Small intestine (tissue), 7 donors: Measurements from ENCODE around the gene FPGS. TPM values are rescaled to one million over a fixed set of nuclear protein-coding genes. Genes with fewer than 3 reads are reported as not detected.

Experiments
- DNase-seq, 2 donors: peaks; one replicate each; pipeline versions ENCODE4 v3.0.0 to v3.0.0-alpha.2; 2013
- FAIRE-seq: peaks from 2 replicates; lab custom pipeline; 2012; peaks lifted over from hg19 to GRCh38; lab: Jason Lieb, UNC
- H3K27ac ChIP-seq, 3 donors: one replicate each; pipeline ENCODE4 v1.5.1; 2013; ENCODE audit warnings: low read length in 2 of 3, mild to moderate bottlenecking in 2 of 3, control low read depth in 1 of 3, inconsistent platforms in 1 of 3, low read depth in 1 of 3, moderate library complexity in 1 of 3
- H3K27me3 ChIP-seq, 3 donors: one replicate each; pipeline ENCODE4 v1.6.1; 2013; ENCODE audit warnings: low read length in 3 of 3, inconsistent platforms in 1 of 3; ENCODE audit not compliant: control insufficient read depth in 3 of 3, insufficient read depth in 3 of 3
- H3K36me3 ChIP-seq, 3 donors: one replicate each; pipeline ENCODE4 v1.6.1; 2013; ENCODE audit warnings: low read length in 3 of 3, inconsistent platforms in 1 of 3, low read depth in 1 of 3, mild to moderate bottlenecking in 1 of 3, moderate library complexity in 1 of 3; ENCODE audit not compliant: control insufficient read depth in 3 of 3, insufficient read depth in 2 of 3
- H3K4me1 ChIP-seq, 3 donors: one replicate each; pipeline ENCODE4 v1.6.1; 2013; ENCODE audit warnings: low read length in 2 of 3, inconsistent platforms in 1 of 3, low read depth in 1 of 3, mild to moderate bottlenecking in 1 of 3, moderate library complexity in 1 of 3; ENCODE audit not compliant: control insufficient read depth in 3 of 3, insufficient read depth in 2 of 3
- H3K4me3 ChIP-seq, 3 donors: one replicate each; pipeline ENCODE4 v1.5.1; 2013; ENCODE audit warnings: low read length in 3 of 3, control low read depth in 1 of 3, inconsistent platforms in 1 of 3, low read depth in 1 of 3, mild to moderate bottlenecking in 1 of 3, moderate library complexity in 1 of 3
- H3K9me3 ChIP-seq, 2 donors: one replicate each; pipeline ENCODE4 v1.6.1; 2013; ENCODE audit warnings: low read depth in 1 of 2, low read length in 1 of 2; ENCODE audit not compliant: control insufficient read depth in 2 of 2, insufficient read depth in 1 of 2
- WGBS, 3 donors: extraction: QIAGEN DNeasy Blood & Tissue Kit; methylation state at CpG; one replicate each; pipeline ENCODE4 v1.1.7; 2013; 5-methylcytosine and 5-hydroxymethylcytosine counted together
- polyA plus RNA-seq, 4 donors: library from polyadenylated mRNA; stranded (reverse) in 3 of 4; unstranded in 1 of 4; fragments of 200-250 nt in 3 of 4; fragments of 120-200 nt in 1 of 4; gene quantifications; one replicate each; pipeline versions ENCODE4 v1.2.1 to v1.2.3, GENCODE V29; 2013
- donor health status: healthy with polysubstance abuse.
- donor health status: control.
- donor health status: control.
- donor health status: Bipolar disorder and iron deficiency.
- donor health status: healthy.

The FPGS gene
- polyA plus RNA-seq, 4 donors: 24.4 to 45.8 (median 30.6) TPM

DNA sequence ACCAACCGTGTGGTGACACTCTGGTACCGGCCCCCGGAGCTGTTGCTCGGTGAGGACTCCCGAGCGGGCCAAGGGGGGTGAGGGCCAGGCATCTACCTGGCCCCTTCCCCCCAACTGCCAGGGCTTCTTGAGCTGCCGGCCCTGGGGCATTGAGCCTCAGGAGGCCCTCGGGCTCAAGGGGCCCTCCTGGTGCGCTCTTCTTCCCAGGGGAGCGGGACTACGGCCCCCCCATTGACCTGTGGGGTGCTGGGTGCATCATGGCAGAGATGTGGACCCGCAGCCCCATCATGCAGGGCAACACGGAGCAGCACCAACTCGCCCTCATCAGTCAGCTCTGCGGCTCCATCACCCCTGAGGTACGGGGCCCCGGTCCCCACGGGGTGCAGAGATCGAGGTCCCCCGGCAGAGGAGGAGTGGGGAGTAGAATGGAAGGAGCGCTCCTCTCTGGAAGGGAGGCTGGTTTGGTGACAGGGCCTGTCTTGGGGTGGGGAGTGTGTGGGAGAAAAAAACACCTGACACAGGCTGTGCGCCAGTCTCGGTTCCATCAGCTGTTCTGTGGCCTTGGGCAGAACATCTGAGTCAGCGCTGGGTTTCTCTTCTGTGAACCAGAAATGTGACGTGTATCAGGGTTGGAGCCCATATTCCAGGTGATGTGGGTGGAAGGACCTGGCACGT, 14.2 kb upstream of the FPGS start:
- DNase-seq: no peak
- Histone ChIP-seq H3K4me3 (no peak overlapping the region), H3K27ac (no peak overlapping the region), H3K4me1 (peaks cover 0 to 15% (median 0%) of the 10 kb centered on the region in 3 donors), H3K9me3 (no peaks in the 10 kb centered on the region), H3K36me3 (peaks cover 26 to 59% (median 26%) of the 10 kb centered on the region in 3 donors), H3K27me3 (no peaks in the 10 kb centered on the region)
- FAIRE-seq: no peak
- WGBS, 3 donors: 88 to 91% (median 90%) methylated on average over 23 to 26 of the region's 26 CpGs

GRCh38 chr9:127789179-127789578, 13.5 kb upstream of the FPGS start:
- Histone ChIP-seq H3K9me3 (no peaks in the 10 kb centered on the region), H3K27ac (no peak overlapping the region), H3K27me3 (no peaks in the 10 kb centered on the region), H3K4me1 (peaks cover 0 to 15% (median 0%) of the 10 kb centered on the region in 3 donors), H3K36me3 (peaks cover 26 to 63% (median 26%) of the 10 kb centered on the region in 3 donors), H3K4me3 (no peak overlapping the region)
- FAIRE-seq (no peak), DNase-seq (no peak)
- WGBS, 3 donors: 86 to 89% (median 88%) methylated on average over 25 of the region's 25 CpGs

GRCh38 chr9:127790094-127790855, 12.4 kb upstream of the FPGS start:
- WGBS, 3 donors: 76 to 89% (median 79%) methylated on average over 9 of the region's 9 CpGs
- no peak for DNase-seq
- Histone ChIP-seq H3K4me3 (no peak overlapping the region), H3K9me3 (no peaks in the 10 kb centered on the region), H3K27ac (no peak overlapping the region), H3K27me3 (no peaks in the 10 kb centered on the region), H3K4me1 (peaks cover 0 to 7% (median 0%) of the 10 kb centered on the region in 3 donors), H3K36me3 (peaks cover 26 to 70% (median 26%) of the 10 kb centered on the region in 3 donors)
- FAIRE-seq: no peak

- Histone ChIP-seq H3K27me3 (no peaks in the 10 kb centered on the region), H3K36me3 (peaks cover 26 to 70% (median 26%) of the 10 kb centered on the region in 3 donors), H3K27ac (no peak overlapping the region), H3K4me3 (no peak overlapping the region), H3K4me1 (peaks cover 0 to 7% (median 2%) of the 10 kb centered on the region in 3 donors), H3K9me3 (no peaks in the 10 kb centered on the region)
- no peak for DNase-seq
- FAIRE-seq: no peak
- WGBS, 3 donors: 86 to 92% (median 87%) methylated on average over 4 of the region's 4 CpGs
These were observed 11.6 kb upstream of the FPGS start for GRCh38 chr9:127791085-127791484.

GRCh38 chr9:127792417-127793031, 10.2 kb upstream of the FPGS start:
- Histone ChIP-seq H3K27ac (no peak overlapping the region), H3K9me3 (no peaks in the 10 kb centered on the region), H3K4me3 (no peak overlapping the region), H3K27me3 (no peaks in the 10 kb centered on the region), H3K36me3 (peaks cover 22 to 66% (median 25%) of the 10 kb centered on the region in 3 donors), H3K4me1 (peaks cover 8 to 11% (median 9%) of the 10 kb centered on the region in 3 donors)
- 62 to 78% (median 70%) methylated on average over 7 of the region's 7 CpGs for WGBS, 3 donors
- DNase-seq (no peak), FAIRE-seq (no peak)

DNA sequence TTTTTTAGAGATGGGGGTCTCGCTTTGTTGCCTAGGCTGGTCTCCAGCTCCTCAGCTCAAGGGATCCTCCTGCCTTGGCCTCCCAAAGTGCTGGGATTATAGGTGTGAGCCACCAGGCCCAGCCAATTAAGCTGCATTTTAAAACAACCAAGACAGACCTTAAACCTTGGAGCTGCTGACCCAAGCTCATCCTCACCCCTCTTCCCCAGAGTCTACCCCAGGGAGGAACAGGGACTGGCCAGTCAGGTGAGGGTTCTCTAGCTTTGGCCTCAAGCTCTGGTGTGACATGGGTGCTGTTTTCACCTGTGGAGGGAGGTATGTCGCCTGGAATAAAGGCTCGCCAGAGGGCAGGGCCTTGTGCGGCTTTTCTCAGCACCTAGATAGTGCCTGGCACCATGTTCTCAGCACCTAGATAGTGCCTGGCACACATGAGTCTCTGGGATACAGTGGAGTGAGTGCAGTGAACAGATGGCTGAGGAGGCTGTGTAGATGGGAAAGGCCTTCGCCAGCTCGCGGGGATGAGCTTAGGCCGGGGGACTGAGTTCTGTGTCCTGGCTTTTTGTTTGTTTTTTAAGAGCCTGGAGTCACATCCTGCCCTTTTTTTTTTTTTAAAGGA, 9.5 kb upstream of the FPGS start:
- Histone ChIP-seq H3K36me3 (peaks cover 18 to 60% (median 22%) of the 10 kb centered on the region in 3 donors), H3K9me3 (no peaks in the 10 kb centered on the region), H3K27ac (peak overlapping the region in 2 of 3 donors; percentile 30 to 45), H3K4me1 (peaks cover 8 to 12% (median 11%) of the 10 kb centered on the region in 3 donors), H3K4me3 (no peak overlapping the region), H3K27me3 (no peaks in the 10 kb centered on the region)
- 56 to 79% (median 73%) methylated on average over 8 of the region's 8 CpGs for WGBS, 3 donors
- no peak for FAIRE-seq
- no peak for DNase-seq

GRCh38 chr9:127794001-127794791, 8.5 kb upstream of the FPGS start:
- Histone ChIP-seq H3K36me3 (peaks cover 10 to 50% (median 16%) of the 10 kb centered on the region in 3 donors), H3K9me3 (no peaks in the 10 kb centered on the region), H3K27me3 (no peaks in the 10 kb centered on the region), H3K4me1 (peaks cover 11 to 12% (median 12%) of the 10 kb centered on the region in 3 donors), H3K4me3 (no peak overlapping the region), H3K27ac (no peak overlapping the region)
- FAIRE-seq (no peak), DNase-seq (no peak)
- WGBS, 3 donors: 52 to 75% (median 67%) methylated on average over 14 of the region's 14 CpGs
